GM12874 (cell line): ENCODE results near the gene AP4E1.

Experiments
- CTCF ChIP-seq: IDR thresholded peaks from 2 replicates; pipeline ENCODE4 v1.5.1; 2011; ENCODE audit warnings: low read depth, mild to moderate bottlenecking, control low read depth, low read length, moderate library complexity; ENCODE audit not compliant: insufficient read depth

AP4E1 gene

GRCh38 chr15:50968353-50968752, 59.9 kb downstream of the AP4E1 start:
- no peak for TF ChIP-seq CTCF

DNA sequence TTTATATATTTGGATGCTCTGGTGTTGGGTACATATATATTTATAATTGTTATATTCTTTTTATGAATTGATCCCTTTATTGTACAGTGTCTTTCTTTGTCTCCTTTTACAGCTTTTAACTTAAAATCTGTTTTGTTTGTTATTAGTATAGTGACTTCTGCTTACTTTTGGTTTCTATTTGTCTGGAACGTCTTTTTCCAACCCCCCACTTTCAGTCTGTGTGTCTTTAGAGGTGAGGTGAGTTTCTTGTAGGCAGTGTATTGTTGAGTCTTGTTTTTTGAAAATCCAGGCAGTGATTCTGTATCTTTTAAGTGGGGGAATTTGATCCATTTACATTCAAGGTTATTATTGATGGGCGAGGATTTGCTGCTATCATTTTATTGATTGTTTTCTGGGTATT, 62.0 kb downstream of the AP4E1 start:
- TF ChIP-seq CTCF = no peak

- no peak for TF ChIP-seq CTCF
Observed at GRCh38 chr15:50971115-50971514, 62.6 kb downstream of the AP4E1 start.

DNA sequence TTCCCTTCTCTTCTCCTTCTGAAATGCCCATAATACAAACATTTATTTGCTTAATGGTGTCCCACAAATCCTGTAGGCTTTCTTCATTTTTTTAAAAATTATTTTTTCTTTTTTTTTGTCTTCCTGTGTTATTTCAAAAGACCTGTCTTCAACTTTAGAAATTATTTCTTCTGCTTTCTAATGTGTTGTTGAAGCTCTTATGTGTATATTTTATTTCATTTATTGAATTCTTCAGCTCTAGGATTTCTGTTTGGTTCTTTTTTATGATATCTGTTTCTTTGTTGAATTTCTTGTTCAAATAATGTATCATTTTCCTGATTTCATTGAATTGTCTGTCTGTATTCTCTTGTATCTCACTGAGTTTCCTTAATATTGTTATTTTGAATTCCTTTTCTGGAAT, 63.1 kb downstream of the AP4E1 start:
- no peak for TF ChIP-seq CTCF

GRCh38 chr15:50973605-50974004, 65.1 kb downstream of the AP4E1 start:
- no peak for TF ChIP-seq CTCF

DNA sequence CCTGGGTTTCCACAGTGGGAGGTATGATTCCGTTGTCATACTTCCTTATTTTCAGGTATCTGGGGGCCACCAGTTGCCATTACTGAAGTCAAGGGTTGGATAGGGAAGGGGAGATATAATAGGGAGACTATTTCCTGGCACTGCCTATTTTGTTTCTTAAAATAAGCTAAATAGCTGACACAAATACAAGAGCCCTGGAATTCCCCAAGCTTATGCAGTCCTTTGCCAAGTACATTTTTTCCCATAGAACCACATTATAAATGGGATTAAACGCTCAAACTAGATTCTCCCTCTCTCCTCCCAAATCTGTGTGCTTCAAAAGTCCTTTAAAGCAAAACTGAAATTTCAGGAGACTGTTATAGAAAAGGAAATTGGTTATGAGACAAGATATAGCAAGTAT, 68.7 kb downstream of the AP4E1 start:
- no peak for TF ChIP-seq CTCF

GRCh38 chr15:50978580-50978979, 70.1 kb downstream of the AP4E1 start:
- no peak for TF ChIP-seq CTCF

DNA sequence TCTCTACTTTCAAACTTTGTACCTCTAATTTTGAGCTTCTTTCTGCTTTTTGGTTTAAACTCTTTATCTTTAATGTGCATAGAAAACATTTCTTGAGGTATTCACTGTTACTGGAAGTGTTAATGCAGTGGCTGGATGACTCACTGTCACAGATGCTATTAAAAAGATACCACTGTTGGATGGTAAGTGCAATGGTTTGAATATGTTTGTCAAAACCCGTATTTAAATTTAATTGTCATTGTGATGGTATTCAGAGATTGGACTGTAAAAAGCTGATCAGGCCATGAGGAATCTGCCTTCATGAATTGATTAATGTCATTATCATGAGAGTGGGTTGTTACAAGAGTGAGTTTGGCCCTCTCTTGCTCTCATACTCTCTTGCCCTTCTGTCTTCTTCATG, 70.6 kb downstream of the AP4E1 start:
- no peak for TF ChIP-seq CTCF
